ENCODE results near the gene KCNQ1. TPM values are rescaled to one million over a fixed set of nuclear protein-coding genes. Genes with fewer than 3 reads are reported as not detected.

Gene KCNQ1
- total RNA-seq, 1 experiment from 2014 or later: 2.3 TPM

DNA sequence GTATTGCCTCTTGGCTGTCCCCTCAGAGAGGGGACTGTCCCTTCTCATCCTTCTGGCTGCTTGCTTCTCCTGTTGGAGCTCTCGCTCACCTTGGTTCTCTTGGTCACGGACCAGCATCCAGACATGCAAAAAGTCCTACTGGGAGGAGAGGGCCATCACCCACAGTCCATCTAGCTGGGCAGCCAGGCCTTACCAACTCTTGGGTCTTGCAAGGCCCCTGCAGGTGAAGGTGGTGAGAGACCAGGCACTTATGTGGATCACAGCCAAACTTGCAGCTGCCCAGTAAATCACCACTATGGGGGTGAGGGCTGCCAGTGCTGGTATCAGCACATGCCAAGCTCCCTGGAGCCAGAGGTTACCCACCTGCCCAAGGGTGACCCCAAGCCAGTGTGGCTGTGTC, 218.7 kb downstream of the KCNQ1 start:
- Histone ChIP-seq H2BK20ac (ENCODE audit: low read depth, low read length, poor library complexity, severe bottlenecking) (no peak overlapping the region), H3K23me2 (ENCODE audit: insufficient read length, low read depth, low read length, poor library complexity, severe bottlenecking) (no peaks in the 10 kb centered on the region), H4K20me1 (ENCODE audit: control insufficient read depth, insufficient read depth, insufficient read length) (no peaks in the 10 kb centered on the region), H3K4me2 (ENCODE audit: insufficient read depth, insufficient read length, low read length) (no peak overlapping the region), H3K27ac (ENCODE audit: insufficient read length, low read depth, low read length) (no peak overlapping the region), H4K5ac (ENCODE audit: insufficient read length, low read depth, low read length) (no peak overlapping the region), H3K23ac (ENCODE audit: insufficient read length, low read depth, low read length) (no peak overlapping the region), H3T11ph (ENCODE audit: low read length) (no peak overlapping the region), H2AK5ac (ENCODE audit: insufficient read length, low read length) (no peak overlapping the region), H4K8ac (replicated peaks; ENCODE audit: insufficient read length, low read depth, low read length) (no peak overlapping the region), H3K79me1 (ENCODE audit: insufficient read depth, low read depth, low read length, poor library complexity, severe bottlenecking) (no peaks in the 10 kb centered on the region), H2BK5ac (ENCODE audit: insufficient read length, low read length) (no peak overlapping the region), H4K91ac (ENCODE audit: insufficient read length, low read depth, low read length) (no peak overlapping the region), H3K27me3 (ENCODE audit: insufficient read depth, low read length) (no peaks in the 10 kb centered on the region; the same call in 1 of the 2 replicates), H3K18ac (ENCODE audit: insufficient read length, low read depth, low read length) (no peak overlapping the region), H3K9ac (ENCODE audit: extremely low read depth, insufficient read length, low read length) (no peak overlapping the region), H2BK12ac (ENCODE audit: insufficient read length, low read depth, low read length) (no peak overlapping the region), H3K56ac (ENCODE audit: insufficient read length, low read depth, low read length) (no peak overlapping the region), H2BK15ac (ENCODE audit: low read depth, low read length) (no peak overlapping the region), H3K79me2 (ENCODE audit: insufficient read depth, low read length) (no peaks in the 10 kb centered on the region), H3K4me1 (ENCODE audit: insufficient read depth, low read length) (no peaks in the 10 kb centered on the region), H2AFZ (ENCODE audit: low read length) (no peak overlapping the region), H3K9me3 (ENCODE audit: control insufficient read depth, low read depth, low read length) (peaks cover 21% of the 10 kb centered on the region), H3K4ac (ENCODE audit: low read depth, low read length) (no peak overlapping the region), H2BK120ac (ENCODE audit: low read depth, low read length, poor library complexity, severe bottlenecking) (no peak overlapping the region), H3K14ac (ENCODE audit: insufficient read depth, low read length) (no peak overlapping the region)
- no peak overlapping the region for H3K27ac Mint-ChIP-seq
- H3K4me1 Mint-ChIP-seq: no peaks in the 10 kb centered on the region
- H3K36me3 Mint-ChIP-seq (ENCODE audit: insufficient read depth in 1 of 3, low read depth in 3 of 3): peaks cover 37 to 66% (median 45%) of the 10 kb centered on the region in 3 experiments
- H3K9me3 Mint-ChIP-seq: peaks cover 44 to 52% of the 10 kb centered on the region in 2 experiments
- TF ChIP-seq, protein P1, sequence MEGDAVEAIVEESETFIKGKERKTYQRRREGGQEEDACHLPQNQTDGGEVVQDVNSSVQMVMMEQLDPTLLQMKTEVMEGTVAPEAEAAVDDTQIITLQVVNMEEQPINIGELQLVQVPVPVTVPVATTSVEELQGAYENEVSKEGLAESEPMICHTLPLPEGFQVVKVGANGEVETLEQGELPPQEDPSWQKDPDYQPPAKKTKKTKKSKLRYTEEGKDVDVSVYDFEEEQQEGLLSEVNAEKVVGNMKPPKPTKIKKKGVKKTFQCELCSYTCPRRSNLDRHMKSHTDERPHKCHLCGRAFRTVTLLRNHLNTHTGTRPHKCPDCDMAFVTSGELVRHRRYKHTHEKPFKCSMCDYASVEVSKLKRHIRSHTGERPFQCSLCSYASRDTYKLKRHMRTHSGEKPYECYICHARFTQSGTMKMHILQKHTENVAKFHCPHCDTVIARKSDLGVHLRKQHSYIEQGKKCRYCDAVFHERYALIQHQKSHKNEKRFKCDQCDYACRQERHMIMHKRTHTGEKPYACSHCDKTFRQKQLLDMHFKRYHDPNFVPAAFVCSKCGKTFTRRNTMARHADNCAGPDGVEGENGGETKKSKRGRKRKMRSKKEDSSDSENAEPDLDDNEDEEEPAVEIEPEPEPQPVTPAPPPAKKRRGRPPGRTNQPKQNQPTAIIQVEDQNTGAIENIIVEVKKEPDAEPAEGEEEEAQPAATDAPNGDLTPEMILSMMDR (conservative IDR thresholded peaks at IDR 0.05): no peak
- no peak overlapping the region for H3K4me3 Mint-ChIP-seq
- no peak for DNase-seq
- WGBS (ENCODE audit: extremely low coverage, insufficient read length, low lambda C conversion rate): no CpG with 5 or more reads among the region's 2 CpGs
- H3K27me3 Mint-ChIP-seq (ENCODE audit: low read depth): peaks cover 59% of the 10 kb centered on the region

All from H9 (cell line).